Measurements from ENCODE around the gene DNM3.

- TF ChIP-seq, protein P1, sequence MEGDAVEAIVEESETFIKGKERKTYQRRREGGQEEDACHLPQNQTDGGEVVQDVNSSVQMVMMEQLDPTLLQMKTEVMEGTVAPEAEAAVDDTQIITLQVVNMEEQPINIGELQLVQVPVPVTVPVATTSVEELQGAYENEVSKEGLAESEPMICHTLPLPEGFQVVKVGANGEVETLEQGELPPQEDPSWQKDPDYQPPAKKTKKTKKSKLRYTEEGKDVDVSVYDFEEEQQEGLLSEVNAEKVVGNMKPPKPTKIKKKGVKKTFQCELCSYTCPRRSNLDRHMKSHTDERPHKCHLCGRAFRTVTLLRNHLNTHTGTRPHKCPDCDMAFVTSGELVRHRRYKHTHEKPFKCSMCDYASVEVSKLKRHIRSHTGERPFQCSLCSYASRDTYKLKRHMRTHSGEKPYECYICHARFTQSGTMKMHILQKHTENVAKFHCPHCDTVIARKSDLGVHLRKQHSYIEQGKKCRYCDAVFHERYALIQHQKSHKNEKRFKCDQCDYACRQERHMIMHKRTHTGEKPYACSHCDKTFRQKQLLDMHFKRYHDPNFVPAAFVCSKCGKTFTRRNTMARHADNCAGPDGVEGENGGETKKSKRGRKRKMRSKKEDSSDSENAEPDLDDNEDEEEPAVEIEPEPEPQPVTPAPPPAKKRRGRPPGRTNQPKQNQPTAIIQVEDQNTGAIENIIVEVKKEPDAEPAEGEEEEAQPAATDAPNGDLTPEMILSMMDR (conservative IDR thresholded peaks at IDR 0.05; ENCODE audit: low read depth in 2 of 2), result no peak
- TF ChIP-seq, protein P2, sequence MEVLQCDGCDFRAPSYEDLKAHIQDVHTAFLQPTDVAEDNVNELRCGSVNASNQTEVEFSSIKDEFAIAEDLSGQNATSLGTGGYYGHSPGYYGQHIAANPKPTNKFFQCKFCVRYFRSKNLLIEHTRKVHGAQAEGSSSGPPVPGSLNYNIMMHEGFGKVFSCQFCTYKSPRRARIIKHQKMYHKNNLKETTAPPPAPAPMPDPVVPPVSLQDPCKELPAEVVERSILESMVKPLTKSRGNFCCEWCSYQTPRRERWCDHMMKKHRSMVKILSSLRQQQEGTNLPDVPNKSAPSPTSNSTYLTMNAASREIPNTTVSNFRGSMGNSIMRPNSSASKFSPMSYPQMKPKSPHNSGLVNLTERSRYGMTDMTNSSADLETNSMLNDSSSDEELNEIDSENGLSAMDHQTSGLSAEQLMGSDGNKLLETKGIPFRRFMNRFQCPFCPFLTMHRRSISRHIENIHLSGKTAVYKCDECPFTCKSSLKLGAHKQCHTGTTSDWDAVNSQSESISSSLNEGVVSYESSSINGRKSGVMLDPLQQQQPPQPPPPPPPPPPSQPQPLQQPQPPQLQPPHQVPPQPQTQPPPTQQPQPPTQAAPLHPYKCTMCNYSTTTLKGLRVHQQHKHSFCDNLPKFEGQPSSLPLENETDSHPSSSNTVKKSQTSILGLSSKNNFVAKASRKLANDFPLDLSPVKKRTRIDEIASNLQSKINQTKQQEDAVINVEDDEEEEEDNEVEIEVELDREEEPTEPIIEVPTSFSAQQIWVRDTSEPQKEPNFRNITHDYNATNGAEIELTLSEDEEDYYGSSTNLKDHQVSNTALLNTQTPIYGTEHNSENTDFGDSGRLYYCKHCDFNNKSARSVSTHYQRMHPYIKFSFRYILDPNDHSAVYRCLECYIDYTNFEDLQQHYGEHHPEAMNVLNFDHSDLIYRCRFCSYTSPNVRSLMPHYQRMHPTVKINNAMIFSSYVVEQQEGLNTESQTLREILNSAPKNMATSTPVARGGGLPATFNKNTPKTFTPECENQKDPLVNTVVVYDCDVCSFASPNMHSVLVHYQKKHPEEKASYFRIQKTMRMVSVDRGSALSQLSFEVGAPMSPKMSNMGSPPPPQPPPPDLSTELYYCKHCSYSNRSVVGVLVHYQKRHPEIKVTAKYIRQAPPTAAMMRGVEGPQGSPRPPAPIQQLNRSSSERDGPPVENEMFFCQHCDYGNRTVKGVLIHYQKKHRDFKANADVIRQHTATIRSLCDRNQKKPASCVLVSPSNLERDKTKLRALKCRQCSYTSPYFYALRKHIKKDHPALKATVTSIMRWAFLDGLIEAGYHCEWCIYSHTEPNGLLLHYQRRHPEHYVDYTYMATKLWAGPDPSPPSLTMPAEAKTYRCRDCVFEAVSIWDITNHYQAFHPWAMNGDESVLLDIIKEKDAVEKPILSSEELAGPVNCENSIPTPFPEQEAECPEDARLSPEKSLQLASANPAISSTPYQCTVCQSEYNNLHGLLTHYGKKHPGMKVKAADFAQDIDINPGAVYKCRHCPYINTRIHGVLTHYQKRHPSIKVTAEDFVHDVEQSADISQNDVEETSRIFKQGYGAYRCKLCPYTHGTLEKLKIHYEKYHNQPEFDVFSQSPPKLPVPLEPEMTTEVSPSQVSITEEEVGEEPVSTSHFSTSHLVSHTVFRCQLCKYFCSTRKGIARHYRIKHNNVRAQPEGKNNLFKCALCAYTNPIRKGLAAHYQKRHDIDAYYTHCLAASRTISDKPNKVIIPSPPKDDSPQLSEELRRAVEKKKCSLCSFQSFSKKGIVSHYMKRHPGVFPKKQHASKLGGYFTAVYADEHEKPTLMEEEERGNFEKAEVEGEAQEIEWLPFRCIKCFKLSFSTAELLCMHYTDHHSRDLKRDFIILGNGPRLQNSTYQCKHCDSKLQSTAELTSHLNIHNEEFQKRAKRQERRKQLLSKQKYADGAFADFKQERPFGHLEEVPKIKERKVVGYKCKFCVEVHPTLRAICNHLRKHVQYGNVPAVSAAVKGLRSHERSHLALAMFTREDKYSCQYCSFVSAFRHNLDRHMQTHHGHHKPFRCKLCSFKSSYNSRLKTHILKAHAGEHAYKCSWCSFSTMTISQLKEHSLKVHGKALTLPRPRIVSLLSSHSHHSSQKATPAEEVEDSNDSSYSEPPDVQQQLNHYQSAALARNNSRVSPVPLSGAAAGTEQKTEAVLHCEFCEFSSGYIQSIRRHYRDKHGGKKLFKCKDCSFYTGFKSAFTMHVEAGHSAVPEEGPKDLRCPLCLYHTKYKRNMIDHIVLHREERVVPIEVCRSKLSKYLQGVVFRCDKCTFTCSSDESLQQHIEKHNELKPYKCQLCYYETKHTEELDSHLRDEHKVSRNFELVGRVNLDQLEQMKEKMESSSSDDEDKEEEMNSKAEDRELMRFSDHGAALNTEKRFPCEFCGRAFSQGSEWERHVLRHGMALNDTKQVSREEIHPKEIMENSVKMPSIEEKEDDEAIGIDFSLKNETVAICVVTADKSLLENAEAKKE (CRISPR knock-in tag; IDR thresholded peaks at IDR 0.05), result no peak
- no peak for TF ChIP-seq EZH2 (IDR thresholded peaks at IDR 0.05; ENCODE audit: low read depth, unreplicated experiment)
- no peak for TF ChIP-seq REST (IDR thresholded peaks at IDR 0.05; ENCODE audit: unreplicated experiment)
These were observed 456.8 kb downstream of the DNM3 start for GRCh38 chr1:172298141-172298540.
